Kasumi-1 (cell line): Measurements from ENCODE around the gene MEX3C.

Experiments
- DNase-seq, 2 experiments: peaks; one replicate each; lab custom pipeline; 2025; lab: John Stamatoyannopoulos, UW

The MEX3C gene

DNA sequence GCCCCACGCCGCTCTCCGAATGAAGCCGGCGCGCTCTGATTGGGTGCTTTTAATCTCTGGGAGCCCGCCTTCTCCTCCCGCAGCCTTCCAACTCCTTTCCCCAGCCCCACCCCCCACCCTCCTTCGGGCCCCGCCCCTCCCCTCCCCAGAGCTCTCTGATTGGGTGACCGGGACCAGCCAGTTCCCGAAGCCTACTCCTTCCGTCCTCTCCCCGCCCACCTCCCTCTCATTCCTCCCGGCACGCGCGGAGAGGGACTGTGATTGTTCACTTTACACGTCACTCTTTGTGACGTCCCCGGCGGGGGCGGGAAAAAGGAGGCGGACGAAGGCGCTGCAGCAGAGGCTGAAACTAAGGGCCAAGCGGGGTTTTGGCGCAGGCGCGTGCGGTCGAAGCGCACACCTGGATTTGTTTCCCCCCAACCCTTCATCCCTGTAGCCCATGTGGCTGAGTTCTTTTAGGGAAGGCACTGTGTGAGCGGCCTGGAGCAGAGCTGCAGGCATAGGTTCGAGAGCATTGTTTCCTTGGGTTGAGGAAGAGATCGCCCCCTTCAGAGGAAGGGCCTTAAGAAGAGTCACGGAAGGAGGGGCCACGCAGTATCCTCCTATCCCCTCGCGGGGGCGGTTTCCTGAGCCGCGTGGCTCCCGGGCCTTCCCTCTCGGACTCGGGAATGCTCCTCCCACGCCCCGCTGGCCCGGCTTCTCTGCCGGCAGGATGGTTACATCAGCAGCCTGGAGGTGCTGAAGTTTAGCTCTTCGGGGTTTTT, at the start of gene MEX3C:
TSS of gene MEX3C (minus strand) at position 21 of the 764 bp plus-strand sequence. CDS start 361 bp downstream, outside the sequence.
- peak; percentile 97 for DNase-seq

DNA sequence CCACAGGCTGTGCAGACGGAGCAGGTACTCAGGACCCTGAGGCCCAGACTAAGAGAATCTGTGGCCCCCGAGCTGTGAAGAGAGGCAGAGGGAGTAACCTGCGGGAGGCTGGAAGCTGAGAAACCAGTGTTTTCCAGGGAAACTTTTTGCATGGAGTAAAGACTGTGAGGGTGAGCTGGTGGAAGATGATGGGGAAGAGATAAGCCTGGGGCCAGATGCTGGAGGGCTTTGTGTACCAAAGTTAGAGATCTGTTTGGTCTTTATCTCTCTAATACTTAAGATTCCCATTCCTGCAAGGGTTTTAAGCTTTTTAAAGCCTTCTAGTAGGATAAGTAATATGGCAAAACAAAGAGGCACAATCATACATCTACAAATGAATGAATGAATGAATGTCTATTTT, 43.7 kb upstream of the MEX3C start:
- no peak for DNase-seq

DNA sequence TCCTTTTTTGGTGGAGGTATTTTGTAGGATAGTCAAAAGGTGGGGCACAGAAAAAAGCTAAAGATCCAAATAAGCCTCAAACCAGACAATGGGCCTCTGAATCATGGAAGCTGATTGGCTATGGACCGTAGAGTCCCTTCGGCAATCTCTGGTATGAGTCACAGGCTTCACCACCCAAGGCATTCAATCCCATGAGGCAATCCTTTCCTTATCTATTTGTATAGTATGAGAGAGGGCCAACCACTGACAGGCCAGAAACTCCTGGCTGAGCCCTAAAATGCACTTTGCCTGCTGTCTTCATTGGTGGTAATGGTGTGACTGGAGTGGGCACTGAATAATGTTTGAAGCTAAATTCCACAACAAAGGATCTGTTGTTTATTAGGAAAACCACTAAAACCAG, 38.7 kb upstream of the MEX3C start:
- DNase-seq, result no peak

DNA sequence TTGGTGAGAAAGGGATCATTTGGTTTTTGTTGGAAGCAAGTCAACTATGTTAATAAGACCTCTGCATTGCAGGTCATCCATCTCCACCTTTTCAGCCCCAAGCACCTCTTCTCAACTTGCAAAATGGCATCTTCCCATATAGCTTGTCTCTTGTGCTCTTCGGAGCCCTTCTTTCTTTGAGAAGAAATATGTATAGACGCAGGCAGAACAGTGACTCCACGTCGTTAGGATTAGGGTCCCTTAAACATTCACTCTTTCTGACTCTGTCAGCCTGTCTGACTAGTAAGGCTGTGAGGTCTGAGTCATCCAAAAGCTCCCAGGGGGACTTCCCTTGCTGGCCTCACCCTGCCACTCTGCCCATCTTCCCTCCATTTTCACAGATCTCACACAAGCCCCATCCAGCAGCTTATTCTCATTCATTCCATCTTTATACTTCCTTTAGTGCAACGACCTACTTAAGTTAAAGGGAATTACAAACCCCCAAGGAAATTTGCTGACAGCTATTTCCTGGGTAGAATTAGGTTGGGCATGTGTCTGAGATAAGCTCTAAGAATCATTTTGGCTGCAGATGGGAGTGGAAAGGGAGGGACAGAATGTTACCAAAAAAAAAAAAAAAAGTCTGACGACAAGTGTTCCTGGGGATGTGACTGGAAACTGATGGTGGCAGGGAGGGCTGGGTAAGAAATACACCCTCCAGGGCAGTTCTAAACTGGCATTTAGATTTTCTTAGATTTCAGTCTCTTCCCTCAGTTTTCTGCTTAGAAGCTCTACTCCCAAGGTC, 37.7 kb upstream of the MEX3C start:
- peak; percentile 4 to 15 for DNase-seq

- no peak for DNase-seq
Observed at GRCh38 chr18:51234117-51235008, 36.9 kb upstream of the MEX3C start.

GRCh38 chr18:51229328-51229727, 31.8 kb upstream of the MEX3C start:
- DNase-seq, result no peak

DNA sequence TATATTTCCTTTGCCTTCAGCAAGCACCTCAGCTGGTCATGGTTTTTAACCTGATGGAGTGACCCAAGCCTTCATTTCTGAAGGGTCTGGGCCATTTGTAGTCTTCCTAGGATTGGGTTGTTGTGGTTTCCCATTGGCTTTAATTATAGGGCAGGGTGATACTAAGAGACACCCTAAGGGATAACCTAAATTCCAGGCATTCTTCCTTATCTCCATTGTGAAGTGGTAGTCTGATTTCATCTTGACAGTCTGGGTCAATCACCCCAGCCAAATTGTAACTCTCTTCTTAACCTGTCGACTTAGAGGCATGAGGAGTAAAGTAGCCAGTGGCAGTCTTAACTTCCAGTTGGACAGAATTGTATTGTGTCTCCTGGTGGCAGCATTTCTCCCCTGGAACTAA, 30.2 kb upstream of the MEX3C start:
- no peak for DNase-seq

DNA sequence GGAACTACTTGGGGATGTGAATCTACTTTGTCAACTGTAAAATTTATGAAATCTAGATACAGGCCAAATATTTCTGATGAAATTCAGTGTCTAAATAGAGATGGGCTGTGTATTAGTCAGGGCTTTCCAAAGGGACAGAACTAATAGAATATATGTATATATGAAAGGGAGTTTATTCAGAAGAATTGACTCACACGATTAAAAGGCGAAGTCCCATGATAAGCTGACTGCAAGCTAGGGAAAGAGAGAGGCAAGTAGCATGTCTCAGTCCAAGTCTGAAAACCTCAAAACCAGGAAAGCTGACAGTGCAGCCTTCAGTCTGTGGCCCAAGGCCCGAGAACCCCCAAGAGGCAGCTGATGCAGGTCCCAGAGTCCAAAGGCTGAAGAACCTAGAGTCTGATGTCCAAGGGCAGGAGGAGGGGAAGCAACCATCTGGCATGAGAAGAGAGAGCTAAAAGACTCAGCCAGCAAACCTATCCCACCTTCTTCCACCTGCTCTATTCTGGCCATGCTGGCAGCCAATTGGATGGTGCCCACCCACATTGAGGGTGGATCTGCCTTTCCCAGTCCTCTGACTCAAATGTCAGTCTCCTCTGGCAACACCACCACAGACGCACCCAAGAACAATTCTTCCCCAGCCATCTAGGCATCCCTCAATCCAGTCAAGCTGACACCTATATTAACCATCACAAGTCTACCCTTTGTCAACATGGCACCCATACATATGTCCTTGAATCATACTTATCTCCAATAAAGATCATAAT, 29.3 kb upstream of the MEX3C start:
- no peak for DNase-seq

DNA sequence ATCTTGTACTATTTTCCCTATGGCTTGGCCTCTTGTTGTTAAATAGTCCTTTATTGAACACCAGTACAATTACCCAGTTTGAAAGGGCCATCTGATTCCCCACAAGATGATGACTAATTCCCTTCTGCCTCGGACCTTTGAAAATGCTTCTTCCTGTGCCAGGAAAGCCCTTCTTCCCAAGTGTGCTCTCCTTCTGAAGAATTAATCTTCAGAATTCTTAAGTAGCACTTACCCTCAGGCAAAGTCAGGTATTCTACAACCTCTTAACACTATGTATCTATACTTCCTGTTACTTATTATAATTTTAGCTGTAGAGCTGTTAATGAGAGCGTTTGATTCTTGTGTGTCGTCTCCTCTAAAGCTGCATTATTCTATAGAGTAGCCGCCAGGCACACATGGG, 28.6 kb upstream of the MEX3C start:
- DNase-seq, result no peak

DNA sequence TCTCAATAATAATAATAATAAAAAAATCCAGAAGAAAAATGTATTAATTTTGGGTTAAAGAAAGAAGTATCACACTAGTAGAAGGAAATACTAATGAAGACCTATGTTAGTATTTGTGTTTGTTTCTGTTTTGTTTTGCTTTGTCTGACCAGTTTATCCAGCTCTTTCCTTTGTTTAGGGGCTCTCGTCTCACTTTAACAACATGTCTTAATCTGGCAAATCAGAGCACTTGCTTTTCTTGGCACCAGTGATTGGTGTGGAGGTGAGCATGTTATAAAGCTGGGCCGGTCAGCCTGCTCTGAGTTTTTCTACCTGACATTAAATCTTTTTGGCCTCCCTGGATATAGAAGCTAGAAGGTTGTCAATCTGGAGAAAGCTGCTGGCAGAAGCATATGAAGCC, 15.1 kb upstream of the MEX3C start:
- no peak for DNase-seq

GRCh38 chr18:51211552-51211951, 14.1 kb upstream of the MEX3C start:
- DNase-seq, result peak; percentile 16 to 24

GRCh38 chr18:51196811-51197660, 445 bp downstream of the MEX3C start:
- DNase-seq, result peak; percentile 31

DNA sequence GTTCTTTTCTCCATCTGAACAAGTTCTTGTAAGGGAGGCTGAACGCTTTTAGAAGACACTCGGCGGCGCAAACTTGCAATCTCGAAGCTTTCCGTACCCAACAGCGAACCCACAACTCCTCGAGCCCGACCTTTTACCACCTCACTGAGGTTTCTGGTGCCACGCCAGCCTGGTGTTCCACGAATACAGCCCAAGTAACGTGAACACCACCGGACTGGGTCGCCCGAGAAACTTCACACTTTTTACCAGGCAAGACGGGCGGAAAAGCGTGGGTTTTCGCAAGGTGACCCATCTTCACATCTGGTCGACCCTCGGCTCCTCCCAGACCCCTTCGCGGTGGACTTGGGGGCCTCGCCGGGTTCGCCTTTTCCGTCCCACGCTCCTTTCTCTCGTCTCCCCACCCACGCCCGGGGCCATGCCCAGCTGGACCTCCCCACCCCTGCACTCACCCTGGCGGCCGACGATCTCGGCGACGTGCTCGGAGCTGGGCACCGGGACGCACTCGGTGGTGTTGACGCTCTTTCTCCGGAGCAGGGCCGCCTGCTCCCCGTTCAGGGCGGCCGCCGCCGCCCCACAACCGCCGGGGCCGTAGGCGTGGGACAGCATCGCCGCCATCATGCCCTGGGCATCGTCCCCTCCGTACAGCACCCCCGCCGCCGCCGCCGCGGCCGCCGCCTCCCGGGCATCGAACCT, 1.2 kb downstream of the MEX3C start:
- DNase-seq, result peak in 1 of 2 experiments; percentile 27

- peak; percentile 76 to 82 for DNase-seq
Observed at GRCh38 chr18:51195451-51196117, 1.9 kb downstream of the MEX3C start.

GRCh38 chr18:51195086-51195450, 2.4 kb downstream of the MEX3C start:
- DNase-seq, result no peak

- peak; percentile 6 to 14 for DNase-seq
Observed at GRCh38 chr18:51194604-51195003, 2.9 kb downstream of the MEX3C start.

GRCh38 chr18:51193621-51194287, 3.7 kb downstream of the MEX3C start:
- DNase-seq, result no peak

DNA sequence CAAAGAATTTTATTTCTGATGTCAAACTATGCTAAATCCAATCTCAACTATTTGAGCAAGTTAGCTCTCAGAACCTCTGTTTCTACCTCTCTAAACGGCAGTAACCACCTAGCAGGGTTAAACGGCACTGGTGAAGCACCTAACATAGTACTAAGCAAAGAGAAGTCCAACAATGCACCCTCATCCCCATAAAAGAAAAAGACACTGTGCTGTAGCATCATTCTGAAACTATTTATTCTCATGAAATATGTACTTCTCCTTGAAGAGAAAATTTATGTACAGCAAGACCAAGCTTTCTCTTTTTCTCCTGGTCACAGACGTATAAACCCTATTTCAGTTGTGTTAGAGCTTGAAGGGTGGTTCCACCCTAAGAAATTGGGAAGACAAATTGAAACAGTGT, 4.8 kb downstream of the MEX3C start:
- no peak for DNase-seq

DNA sequence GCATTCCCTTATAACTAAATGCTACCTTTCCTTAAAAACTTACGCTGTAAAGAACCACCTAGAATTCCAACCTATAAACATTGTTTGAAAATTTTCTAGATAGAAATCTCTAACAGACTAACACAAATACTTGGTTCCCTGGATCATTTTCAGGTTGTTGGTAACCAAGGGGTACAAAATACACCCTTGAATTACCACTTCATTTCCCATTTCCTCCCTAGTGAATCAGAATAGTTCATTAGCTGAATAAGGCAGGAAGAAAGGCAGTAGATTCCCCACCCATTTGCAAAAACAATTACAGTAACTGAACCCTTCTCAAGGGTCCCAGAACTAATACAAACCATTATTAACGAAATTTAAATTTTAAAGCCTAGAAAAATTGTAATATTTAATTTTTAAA, 5.5 kb downstream of the MEX3C start:
- no peak for DNase-seq
